Inflammatory macrophage (primary cell): ENCODE data around the gene CHRFAM7A.
"Not testable (repeated sequence)": the region's sequence is repeated elsewhere in the genome, so short reads cannot be mapped to it uniquely, and the experiment has no call there.

Source experiments
- DNase-seq, 2 donors: peaks; one replicate each; pipeline ENCODE4 v3.0.0-alpha.2; 2020 to 2022
- total RNA-seq, 18 experiments: gene quantifications; one replicate each; lab custom pipeline; 2026; ENCODE audit warnings: mixed read lengths in 6 of 18, inconsistent platforms in 2 of 18; lab: John Stamatoyannopoulos, UW

The CHRFAM7A gene
- 0.12 to 0.75 (median 0.37) reads per million in 18 experiments for total RNA-seq

- DNase-seq: not testable (repeated sequence)
Measured at GRCh38 chr15:30392766-30393663, at the start of gene CHRFAM7A. Gene CHRFAM7A (minus strand): TSS chr15:30393540. CDS start chr15:30383351, 10,189 bp downstream.

DNA sequence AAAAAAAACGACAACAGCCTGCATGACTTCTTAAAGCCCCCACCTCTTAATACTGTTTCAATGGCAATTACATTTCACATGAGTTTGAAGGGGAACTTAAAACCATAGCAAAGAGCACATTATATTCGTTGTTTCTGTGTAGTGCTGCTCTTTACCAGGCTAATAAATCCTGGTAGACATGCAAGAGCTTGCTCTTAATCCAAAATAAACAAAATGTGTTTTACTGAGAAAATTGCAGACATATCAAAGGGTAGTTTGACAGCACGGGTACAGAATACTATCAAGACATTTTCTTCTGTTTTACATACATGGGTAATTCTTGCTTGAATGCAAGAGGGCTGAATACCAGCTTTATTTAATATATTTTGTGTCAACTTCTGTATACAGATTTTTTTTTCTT, 45.0 kb upstream of the CHRFAM7A start:
- not testable (repeated sequence) for DNase-seq

DNA sequence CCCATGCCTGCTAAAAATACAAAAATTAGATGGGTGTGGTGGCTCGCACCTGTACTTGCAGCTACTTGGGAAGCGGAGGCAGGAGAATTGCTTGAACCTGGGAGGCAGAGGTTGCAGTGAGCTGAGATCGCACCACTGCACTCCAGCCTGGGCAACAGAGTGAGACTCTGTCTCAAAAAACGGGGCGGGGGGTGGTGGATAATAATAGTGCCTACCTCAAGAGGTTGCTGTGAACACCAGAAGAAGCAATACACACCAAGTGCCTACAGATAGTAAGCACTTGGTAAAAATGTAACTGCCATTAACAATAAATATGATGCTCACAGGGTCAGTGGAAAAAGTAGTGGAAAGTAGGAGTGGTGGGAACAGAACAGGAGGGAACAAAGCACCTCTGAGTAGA, 42.5 kb upstream of the CHRFAM7A start:
- not testable (repeated sequence) for DNase-seq

GRCh38 chr15:30420723-30421122, 27.4 kb upstream of the CHRFAM7A start:
- not testable (repeated sequence) for DNase-seq

GRCh38 chr15:30414160-30414559, 20.8 kb upstream of the CHRFAM7A start, which contains the start of gene GOLGA8R:
Gene GOLGA8R (minus strand): TSS chr15:30414260. CDS start chr15:30414162, 98 bp downstream.
- not testable (repeated sequence) for DNase-seq

GRCh38 chr15:30407636-30408035, 14.3 kb upstream of the CHRFAM7A start:
- not testable (repeated sequence) for DNase-seq

DNA sequence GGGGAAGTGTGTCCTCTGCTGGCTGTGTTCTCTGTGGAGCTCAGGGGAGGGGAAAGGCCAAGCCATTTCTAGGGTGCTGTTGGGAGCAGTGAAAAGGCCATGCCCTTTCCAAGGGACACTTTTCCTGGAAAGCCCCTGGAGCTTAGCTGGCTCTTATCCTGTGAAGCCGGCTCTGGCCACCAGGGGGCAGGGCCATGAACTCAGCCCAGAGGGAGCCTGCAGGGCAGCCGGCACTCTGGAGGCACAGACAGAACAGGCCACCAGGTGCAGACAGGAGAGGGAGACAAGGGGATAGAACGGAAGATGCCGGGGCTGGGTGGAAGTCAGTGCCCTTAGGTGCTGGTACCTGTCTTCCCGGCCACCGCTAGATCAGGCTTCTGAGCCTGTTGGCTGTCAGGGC, 5.6 kb upstream of the CHRFAM7A start:
- not testable (repeated sequence) for DNase-seq

DNA sequence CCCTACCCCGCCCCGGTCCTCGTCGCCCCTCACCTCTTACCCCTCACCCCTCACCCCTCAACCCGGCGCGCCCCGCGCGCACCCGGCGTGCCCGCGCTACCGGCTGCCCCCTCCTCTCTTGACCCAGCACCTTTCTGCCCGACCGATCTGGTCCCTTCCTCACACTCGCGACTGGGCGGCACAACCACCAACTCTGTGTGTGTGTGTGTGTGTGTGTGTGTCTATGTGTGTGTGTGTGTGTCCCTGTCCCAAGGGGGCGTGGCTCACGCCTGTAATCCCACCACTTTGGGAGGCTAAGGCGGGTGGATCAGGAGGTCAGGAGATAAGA, 288 bp upstream of the CHRFAM7A start:
- not testable (repeated sequence) for DNase-seq

GRCh38 chr15:30386318-30386887, 6.9 kb downstream of the CHRFAM7A start:
- not testable (repeated sequence) for DNase-seq

- not testable (repeated sequence) for DNase-seq
Measured at GRCh38 chr15:30377082-30377413, 16.3 kb downstream of the CHRFAM7A start.

- not testable (repeated sequence) for DNase-seq
Measured at GRCh38 chr15:30376375-30377081, 16.8 kb downstream of the CHRFAM7A start.

- not testable (repeated sequence) for DNase-seq
Measured at GRCh38 chr15:30375872-30376271, 17.5 kb downstream of the CHRFAM7A start.

DNA sequence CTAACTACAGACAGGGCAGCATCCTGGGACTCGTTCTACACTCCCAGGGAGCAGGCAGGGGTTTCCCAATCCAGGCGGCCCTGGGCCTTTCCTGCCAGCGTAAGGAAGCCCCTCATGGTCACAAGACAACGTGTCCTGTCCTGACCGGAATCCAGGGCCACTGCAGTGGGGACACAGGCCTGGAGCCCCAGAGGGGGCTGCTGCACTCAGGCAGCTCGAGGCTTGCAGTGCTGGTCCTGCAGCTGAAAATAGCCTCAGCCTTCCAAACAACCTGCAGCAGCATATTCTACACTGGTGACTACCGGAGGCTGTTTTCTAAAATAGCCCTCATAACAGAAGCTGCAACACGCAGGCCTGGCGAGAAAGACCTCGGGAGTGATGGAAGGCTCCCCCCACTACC, 18.5 kb downstream of the CHRFAM7A start:
- not testable (repeated sequence) for DNase-seq

GRCh38 chr15:30368271-30368670, 25.1 kb downstream of the CHRFAM7A start:
- not testable (repeated sequence) for DNase-seq

GRCh38 chr15:30367246-30367645, 26.1 kb downstream of the CHRFAM7A start:
- DNase-seq: not testable (repeated sequence)

DNA sequence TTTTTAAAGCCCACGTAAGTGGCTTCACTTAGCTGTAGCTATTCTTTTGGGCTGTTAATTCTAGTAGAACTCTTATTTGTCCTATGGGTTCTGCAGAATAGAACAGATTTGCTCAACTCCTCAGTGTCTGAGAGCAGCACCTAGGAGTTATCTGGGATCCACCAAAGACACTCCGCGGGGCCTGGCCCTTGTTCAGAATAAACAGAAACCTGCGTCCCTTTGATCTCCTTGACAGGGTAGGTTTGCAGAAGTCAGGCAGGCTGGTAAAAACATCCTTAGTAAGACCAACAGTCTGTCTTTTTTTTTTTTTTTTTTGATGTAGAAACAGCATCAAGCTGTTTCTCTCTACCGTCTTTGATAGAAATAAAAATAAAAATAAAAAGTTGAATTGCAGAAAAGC, 31.9 kb downstream of the CHRFAM7A start:
- DNase-seq: not testable (repeated sequence)

- DNase-seq: not testable (repeated sequence)
Measured at GRCh38 chr15:30360990-30361389, 32.4 kb downstream of the CHRFAM7A start.

- DNase-seq: not testable (repeated sequence)
Measured at GRCh38 chr15:30355043-30355442, 38.3 kb downstream of the CHRFAM7A start.

GRCh38 chr15:30349803-30350202, 43.5 kb downstream of the CHRFAM7A start:
- DNase-seq: not testable (repeated sequence)

DNA sequence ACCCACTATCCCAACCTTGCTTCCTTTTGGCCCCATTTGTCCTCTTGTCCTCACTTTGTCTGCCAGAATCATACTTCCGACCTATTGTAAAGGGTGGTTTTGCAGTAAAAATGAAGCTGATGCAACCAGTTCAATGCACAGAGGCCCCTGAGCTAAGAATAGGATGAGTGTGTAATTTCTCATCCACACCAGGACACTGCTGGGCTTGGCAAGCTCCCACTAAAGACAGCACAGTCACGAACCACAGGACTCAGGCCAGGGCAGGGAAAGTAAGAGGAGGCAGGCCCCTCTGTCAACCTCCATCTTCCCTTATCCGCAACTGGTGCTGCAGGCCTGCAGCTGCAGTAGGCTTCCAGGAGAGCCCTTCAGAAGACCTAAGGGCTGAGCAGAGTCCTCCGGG, 56.8 kb downstream of the CHRFAM7A start:
- DNase-seq: not testable (repeated sequence)

- DNase-seq: not testable (repeated sequence)
Measured at GRCh38 chr15:30334152-30334551, 59.2 kb downstream of the CHRFAM7A start.

DNA sequence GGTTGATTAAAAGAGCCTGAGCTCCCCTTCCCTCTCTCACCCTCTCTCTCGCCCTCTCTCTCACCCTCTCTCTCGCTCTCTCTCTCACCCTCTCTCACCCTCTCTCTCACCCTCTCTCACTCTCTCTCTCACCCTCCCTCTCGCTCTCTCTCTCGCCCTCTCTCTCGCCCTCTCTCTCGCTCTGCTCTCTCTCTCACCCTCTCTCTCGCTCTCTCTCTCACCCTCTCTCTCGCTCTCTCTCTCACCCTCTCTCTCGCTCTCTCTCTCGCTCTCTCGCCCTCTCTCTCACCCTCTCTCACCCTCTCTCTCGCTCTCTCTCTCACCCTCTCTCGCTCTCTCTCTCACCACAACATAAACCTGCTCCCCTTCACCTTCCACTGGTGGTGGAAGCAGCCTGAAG, 67.2 kb downstream of the CHRFAM7A start:
- DNase-seq: not testable (repeated sequence)

GRCh38 chr15:30321063-30321462, 72.3 kb downstream of the CHRFAM7A start:
- not testable (repeated sequence) for DNase-seq
